ENCODE results near the gene HPCAL4. TPM values are rescaled to one million over a fixed set of nuclear protein-coding genes. Genes with fewer than 3 reads are reported as not detected.

Gene HPCAL4
- total and polyA plus RNA-seq, 2 donors from 2014 or later, result 3.9 to 5.2 TPM

- no peaks in the 10 kb centered on the region for H3K27me3 ChIP-seq (ENCODE audit: control insufficient read depth, insufficient read depth, low read length)
- DNase-seq, result peak; percentile 79 to 89 (median 81)
- H3K9ac ChIP-seq (ENCODE audit: low read length in 3 of 3), result no peak overlapping the region
- FAIRE-seq, result no peak
- no peak overlapping the region for H3K4me3 ChIP-seq (ENCODE audit: low read length in 3 of 3)
- no peaks in the 10 kb centered on the region for H3K36me3 ChIP-seq (ENCODE audit: control insufficient read depth in 2 of 3, insufficient read depth in 3 of 3, low read length in 3 of 3)
- TF ChIP-seq CTCF (IDR thresholded peaks at IDR 0.05; ENCODE audit: borderline replicate concordance, extremely low read depth, insufficient read depth), result peak; percentile 64
- no peak overlapping the region for H3K27ac ChIP-seq (ENCODE audit: low read depth in 2 of 2, low read length in 2 of 2)
- intact Hi-C loops (cut with DNase I), result loop anchor here (5.0 kb wide), 1 partner anchor 51 kb away; no protein-coding TSS in a partner anchor
- peaks cover 0 to 9% (median 0%) of the 10 kb centered on the region in 3 donors for H3K4me1 ChIP-seq (ENCODE audit: control insufficient read depth in 2 of 3, insufficient read depth in 2 of 3, low read depth in 1 of 3, low read length in 3 of 3)
- H3K9me3 ChIP-seq (ENCODE audit: control insufficient read depth in 2 of 3, insufficient read depth in 1 of 3, low read length in 3 of 3), result no peaks in the 10 kb centered on the region
These were observed 33.2 kb downstream of the HPCAL4 start for GRCh38 chr1:39657923-39658485.

- intact Hi-C loops (cut with DNase I), result loop anchor here (5.0 kb wide), 1 partner anchor 50 kb away; no protein-coding TSS in a partner anchor
- H3K9me3 ChIP-seq (ENCODE audit: control insufficient read depth in 2 of 3, insufficient read depth in 1 of 3, low read length in 3 of 3), result no peaks in the 10 kb centered on the region
- FAIRE-seq, result no peak
These were observed 33.8 kb downstream of the HPCAL4 start for GRCh38 chr1:39657402-39657801.

GRCh38 chr1:39656391-39656790, 34.8 kb downstream of the HPCAL4 start:
- Histone ChIP-seq H3K4me3 (ENCODE audit: low read length in 3 of 3) (no peak overlapping the region), H3K27me3 (ENCODE audit: control insufficient read depth, insufficient read depth, low read length) (no peaks in the 10 kb centered on the region), H3K4me1 (ENCODE audit: control insufficient read depth in 2 of 3, insufficient read depth in 2 of 3, low read depth in 1 of 3, low read length in 3 of 3) (peaks cover 0 to 9% (median 0%) of the 10 kb centered on the region in 3 donors), H3K9me3 (ENCODE audit: control insufficient read depth in 2 of 3, insufficient read depth in 1 of 3, low read length in 3 of 3) (no peaks in the 10 kb centered on the region), H3K27ac (ENCODE audit: low read depth in 2 of 2, low read length in 2 of 2) (no peak overlapping the region), H3K36me3 (ENCODE audit: control insufficient read depth in 2 of 3, insufficient read depth in 3 of 3, low read length in 3 of 3) (no peaks in the 10 kb centered on the region), H3K9ac (ENCODE audit: low read length in 3 of 3) (no peak overlapping the region)
- no peak for TF ChIP-seq CTCF (IDR thresholded peaks at IDR 0.05; ENCODE audit: borderline replicate concordance, extremely low read depth, insufficient read depth)
- FAIRE-seq (no peak), DNase-seq (no peak)
- intact Hi-C loops (cut with DNase I), result loop anchor here (5.0 kb wide), 1 partner anchor 49 kb away; no protein-coding TSS in a partner anchor

More at GRCh38 chr1:39657402-39657801, 33.8 kb downstream of the HPCAL4 start:
- H3K36me3 ChIP-seq (ENCODE audit: control insufficient read depth in 2 of 3, insufficient read depth in 3 of 3, low read length in 3 of 3), result no peaks in the 10 kb centered on the region
- TF ChIP-seq CTCF (IDR thresholded peaks at IDR 0.05; ENCODE audit: borderline replicate concordance, extremely low read depth, insufficient read depth), result no peak
- no peak for DNase-seq
- no peak overlapping the region for H3K27ac ChIP-seq (ENCODE audit: low read depth in 2 of 2, low read length in 2 of 2)
- no peaks in the 10 kb centered on the region for H3K27me3 ChIP-seq (ENCODE audit: control insufficient read depth, insufficient read depth, low read length)
- H3K9ac ChIP-seq (ENCODE audit: low read length in 3 of 3), result no peak overlapping the region
- H3K4me1 ChIP-seq (ENCODE audit: control insufficient read depth in 2 of 3, insufficient read depth in 2 of 3, low read depth in 1 of 3, low read length in 3 of 3), result peaks cover 0 to 9% (median 0%) of the 10 kb centered on the region in 3 donors
- no peak overlapping the region for H3K4me3 ChIP-seq (ENCODE audit: low read length in 3 of 3)
